ENCODE data around the gene DYNC1H1.

The DYNC1H1 gene

DNA sequence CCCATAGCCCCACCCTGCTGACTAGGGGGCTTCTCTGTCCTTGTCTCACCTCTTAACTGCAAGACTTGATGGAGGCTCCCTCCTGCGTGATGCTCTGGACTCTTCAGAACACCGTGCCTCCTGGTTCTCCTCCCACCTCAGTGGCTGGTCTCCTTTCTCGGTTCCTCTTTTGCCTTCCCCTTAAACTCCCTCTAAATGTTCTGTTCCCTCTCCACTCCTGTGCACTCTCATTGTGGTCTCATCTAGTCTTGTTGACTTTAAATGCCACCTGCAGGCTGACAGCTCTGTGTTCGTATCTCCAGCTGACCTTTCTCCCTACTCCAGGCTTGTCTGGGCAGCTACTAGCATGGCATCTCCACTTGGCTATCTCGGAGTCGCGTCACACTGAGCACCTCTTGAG lies 28.3 kb downstream of the DYNC1H1 start:
- DNase-seq (ENCODE audit: low spot score): no peak

DNA sequence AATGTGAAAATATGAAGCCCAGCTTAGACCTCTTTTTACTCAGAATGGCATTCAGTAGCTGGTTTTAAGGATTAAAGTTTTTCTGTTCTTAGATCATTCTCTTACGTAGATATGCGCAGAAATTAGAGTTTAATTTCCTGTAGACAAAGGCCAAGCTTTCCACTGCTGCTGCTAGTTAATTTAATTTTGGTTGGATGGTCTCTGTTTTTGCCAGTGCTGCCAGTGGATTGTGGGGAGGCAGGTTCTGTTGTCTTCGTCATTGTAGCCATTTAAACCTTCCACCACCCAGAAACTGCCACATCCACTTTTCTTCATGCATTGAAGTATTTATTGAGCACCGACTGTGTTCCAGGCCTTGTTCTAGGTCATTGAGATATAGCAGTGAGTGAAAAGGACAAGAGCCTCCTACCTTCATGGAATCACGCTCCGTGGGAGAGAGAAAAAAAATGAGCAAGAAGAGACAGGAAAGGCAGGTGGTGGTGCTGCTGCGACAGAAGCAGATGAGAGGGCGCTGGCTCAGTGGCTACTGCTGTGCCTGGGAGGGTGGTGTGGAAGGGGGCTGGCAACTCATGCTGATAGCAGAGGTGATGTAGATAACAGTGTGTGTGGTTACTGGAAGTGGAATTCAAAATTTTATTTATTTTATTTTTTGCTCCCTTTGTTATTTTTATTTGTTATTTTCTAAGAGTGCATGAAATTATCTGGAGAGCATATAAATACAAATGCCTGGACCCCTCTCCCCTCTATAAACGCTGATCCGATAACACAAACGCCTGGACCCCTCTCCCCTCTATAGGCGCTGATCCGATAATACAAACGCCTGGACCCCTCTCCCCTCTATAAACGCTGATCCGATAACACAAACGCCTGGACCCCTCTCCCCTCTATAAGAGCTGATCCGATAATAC lies 33.3 kb downstream of the DYNC1H1 start:
- DNase-seq (ENCODE audit: low spot score): no peak

DNA sequence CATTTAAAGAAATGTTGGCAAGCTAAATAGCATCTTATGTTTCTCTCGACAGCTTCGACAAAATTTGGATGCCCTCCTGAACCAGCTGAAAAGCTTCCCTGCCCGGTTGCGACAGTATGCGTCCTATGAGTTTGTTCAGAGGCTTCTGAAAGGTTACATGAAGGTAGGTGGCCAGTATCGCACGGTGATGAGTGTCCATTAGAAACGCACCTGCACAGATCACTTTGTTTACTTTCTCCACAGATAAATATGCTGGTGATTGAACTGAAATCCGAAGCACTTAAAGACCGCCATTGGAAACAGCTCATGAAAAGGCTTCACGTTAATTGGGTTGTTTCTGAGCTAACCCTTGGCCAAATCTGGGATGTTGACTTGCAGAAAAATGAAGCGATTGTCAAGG lies 36.5 kb downstream of the DYNC1H1 start:
- DNase-seq (ENCODE audit: low spot score): no peak

DNA sequence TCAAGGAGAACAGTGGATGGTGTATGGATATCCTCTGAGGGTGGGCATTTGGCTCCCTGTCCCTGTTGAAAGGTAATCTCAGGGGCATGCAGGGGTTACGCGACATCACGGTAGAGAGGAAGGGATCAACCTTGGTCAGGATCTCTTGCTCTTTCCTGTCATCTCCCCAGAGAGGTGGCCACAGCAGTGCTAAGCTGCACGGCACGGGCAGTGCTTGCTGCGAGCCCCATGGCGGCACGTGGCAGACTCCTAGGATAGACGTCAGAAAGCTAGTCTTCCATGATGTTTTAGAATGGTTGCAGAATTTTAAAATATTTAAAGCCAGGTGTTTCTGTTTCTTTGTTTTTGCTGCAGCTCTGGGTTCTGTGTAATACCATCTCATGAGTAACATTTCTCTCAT lies 41.0 kb downstream of the DYNC1H1 start:
- DNase-seq (ENCODE audit: low spot score): no peak

DNA sequence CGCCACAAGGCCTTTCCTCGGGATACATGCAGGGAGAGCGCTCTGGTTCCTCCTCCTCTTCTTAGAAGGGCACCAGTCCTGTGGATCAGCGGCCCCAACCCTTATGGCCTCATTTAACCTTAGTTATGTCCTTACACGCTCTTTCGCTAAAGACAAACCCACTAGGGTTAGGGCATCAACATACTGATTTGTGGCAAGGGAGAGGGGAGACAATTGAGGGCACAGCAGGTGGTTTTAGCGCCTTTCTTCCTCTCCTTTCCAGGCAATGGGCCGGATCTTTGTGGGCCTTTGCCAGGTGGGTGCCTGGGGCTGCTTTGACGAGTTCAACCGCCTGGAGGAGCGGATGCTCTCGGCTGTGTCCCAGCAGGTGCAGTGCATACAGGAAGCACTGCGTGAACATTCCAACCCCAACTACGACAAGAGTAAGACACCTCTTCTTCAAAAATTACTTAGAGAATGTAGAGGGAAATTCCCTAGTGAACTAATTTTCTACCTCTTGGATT lies 43.6 kb downstream of the DYNC1H1 start:
- no peak for DNase-seq (ENCODE audit: low spot score)

DNA sequence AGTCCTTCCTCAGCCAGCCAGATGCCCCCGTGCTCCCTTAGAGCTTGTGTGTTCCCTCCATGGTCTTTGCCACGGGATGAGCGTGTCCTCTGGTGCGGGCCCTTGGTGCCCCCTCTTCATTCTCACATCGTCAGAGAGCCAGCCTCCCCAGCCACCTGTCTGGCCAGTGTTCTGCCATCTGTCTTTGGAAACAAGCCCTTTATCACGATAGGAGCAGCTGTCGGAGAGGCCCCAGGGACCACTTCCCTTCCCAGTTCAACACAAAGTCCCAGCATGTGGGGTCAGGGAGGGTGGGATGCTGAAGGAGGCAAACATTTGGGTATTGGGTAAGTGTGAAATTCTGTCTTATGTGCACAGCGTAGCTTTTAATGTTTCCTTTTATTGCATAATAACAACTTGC lies 44.5 kb downstream of the DYNC1H1 start:
- DNase-seq (ENCODE audit: low spot score): no peak

DNA sequence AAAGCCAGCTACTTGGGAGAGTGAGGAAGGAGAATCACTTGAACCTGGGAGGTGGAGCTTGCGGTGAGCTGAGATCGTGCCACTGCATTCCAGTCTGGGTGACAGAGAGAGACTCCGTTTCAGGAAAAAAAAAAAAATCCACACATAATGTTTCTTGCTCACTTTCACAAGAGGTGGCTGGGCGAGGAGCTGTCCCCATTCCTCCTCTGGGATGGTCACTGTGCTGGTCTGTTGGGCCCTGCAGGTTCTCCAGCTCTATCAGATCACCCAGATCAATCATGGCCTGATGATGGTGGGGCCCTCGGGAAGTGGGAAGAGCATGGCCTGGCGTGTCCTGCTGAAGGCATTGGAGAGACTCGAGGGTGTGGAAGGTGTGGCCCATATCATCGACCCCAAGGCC lies 47.3 kb downstream of the DYNC1H1 start:
- DNase-seq (ENCODE audit: low spot score): no peak

DNA sequence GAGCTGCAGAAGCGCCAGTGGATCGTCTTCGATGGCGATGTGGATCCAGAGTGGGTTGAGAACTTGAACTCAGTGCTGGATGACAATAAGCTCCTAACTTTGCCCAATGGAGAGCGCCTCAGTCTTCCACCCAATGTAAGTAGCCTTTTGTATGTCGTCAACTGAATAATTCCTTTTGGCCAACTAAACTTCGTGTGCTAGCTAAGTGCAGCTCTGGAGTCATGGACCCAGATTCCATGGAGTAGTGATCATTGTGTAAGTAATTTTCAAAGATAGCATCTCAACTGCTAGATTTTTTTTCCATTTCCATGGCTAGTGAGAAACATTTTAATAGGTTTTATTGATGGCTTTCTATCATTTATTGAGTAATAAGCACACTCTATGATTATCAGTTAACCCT lies 48.0 kb downstream of the DYNC1H1 start:
- no peak for DNase-seq (ENCODE audit: low spot score)

DNA sequence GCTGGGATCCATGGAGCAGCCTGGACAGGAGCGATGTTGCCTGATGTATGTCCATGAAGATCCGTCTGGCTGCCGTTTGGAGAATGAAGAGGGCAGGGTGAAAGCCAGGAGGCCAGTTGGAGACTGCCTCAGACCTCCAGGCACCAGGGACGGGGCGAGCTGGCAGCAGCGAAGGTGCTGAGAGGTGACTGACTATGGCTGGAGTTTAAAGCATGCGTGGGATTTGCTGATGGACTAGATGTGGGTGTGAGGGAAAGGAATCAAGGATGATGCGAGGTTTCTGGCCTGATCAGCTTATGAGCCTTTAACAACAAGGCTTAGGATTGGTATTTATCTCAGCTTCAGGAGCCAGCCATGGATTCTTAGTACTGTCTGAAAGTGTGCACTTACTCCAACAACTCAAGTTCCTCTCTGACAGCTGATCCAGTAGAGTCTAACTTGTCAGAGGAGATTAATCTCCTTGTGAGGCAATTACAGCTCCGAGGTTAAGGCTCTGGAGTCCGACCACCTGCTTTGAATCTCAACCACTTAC lies 49.4 kb downstream of the DYNC1H1 start:
- no peak for DNase-seq (ENCODE audit: low spot score)

DNA sequence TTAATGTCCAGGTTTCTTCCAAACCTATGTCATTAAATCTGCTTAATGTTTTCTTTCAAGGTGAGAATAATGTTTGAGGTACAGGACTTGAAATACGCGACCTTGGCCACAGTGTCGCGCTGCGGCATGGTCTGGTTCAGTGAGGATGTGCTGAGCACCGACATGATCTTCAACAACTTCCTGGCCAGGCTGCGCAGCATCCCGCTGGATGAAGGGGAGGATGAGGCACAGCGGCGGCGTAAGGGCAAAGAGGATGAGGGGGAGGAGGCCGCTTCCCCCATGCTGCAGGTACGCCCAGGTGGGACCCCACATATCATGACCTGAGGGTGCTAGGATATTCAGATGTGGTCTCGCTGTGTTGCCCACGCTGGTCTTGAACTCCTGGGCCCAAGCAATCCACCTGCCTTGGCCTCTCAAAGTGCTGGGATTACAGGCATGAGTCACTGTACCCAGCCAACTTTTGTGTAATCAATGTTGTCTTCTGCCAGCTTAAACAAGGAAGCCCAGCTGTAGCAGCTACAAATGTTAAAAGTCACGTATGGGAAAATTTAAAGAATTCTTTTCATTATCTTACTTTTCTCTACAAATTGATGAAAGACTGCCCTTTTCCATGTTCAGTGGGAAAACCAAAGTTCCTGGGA lies 50.8 kb downstream of the DYNC1H1 start:
- DNase-seq (ENCODE audit: low spot score): no peak

DNA sequence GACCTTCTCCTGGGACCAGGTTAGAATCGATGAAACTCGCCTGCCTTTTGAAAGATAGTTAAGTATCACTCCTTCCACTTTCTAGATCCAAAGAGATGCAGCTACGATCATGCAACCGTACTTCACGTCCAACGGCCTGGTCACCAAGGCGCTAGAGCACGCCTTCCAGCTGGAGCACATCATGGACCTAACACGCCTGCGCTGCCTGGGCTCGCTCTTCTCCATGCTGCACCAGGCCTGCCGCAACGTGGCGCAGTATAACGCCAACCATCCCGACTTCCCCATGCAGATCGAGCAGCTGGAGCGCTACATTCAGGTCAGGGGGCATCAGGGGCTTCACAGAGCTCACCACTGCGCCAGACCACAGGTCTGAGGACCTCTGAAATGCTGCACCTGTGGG lies 51.4 kb downstream of the DYNC1H1 start:
- no peak for DNase-seq (ENCODE audit: low spot score)

DNA sequence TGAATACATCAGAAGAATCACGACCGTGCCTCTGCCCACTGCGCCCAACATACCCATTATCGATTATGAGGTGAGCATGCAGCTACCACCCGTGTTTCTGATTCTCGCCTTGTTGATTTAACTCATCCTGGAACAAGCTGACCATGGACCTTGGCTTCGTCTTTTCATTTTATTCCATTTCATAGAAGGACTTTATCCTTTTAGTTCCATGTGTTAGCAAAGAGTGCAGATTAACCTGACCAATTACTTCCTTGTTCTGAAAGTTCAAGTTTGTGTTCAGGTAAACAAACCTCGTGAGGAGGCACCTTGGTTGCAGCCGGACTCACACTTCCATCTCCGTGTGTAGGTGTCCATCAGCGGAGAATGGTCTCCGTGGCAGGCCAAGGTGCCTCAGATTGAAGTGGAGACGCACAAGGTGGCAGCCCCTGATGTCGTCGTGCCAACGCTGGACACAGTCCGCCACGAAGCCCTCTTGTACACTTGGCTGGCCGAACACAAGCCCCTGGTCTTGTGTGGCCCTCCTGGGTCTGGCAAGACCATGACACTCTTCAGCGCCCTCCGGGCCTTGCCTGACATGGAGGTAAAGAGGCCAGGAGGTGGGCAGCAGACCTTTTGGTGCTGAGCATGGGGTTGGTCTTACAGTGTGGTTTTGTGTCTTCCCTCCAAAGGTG lies 52.2 kb downstream of the DYNC1H1 start:
- no peak for DNase-seq (ENCODE audit: low spot score)

DNA sequence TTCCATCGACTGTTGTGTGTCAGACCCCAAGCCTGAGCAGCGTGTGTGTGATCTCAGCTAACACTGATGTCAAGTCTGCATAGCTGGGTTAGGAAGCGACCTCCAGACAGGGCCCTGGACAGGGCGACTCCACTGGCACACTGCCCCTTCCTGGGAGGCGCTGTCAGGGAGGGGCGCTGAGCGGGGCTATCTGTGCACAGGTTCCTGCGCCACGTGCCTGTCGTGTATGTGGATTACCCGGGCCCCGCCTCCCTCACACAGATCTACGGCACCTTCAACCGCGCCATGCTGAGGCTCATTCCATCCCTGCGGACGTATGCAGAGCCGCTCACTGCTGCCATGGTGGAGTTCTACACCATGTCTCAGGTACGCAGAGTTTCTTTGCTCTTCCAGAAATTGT lies 53.9 kb downstream of the DYNC1H1 start:
- no peak for DNase-seq (ENCODE audit: low spot score)

DNA sequence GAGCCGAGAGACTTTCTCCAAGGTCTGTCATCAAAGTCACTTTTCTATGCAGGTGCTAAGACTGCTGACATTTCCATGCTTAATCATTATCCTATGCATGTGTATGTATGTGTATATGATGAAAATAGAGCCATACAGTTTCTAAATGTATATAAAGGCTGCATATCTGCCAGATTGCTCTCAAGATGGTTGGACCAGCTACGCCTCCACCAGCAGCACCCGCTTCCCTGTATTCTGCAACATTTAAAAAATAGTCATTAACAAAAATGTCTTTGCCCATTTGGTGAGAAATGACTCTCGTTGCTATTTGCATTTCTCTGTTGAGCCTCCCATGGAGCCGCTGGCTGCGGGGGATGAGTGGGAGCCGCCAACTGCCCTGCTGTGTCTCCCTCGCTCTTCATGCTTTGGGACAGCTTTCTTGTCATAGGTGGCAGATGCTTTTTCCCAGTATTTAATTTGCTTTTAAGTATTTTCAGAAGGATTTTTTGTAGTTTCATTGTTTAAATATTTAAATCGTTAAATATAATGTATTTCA lies 54.7 kb downstream of the DYNC1H1 start:
- no peak for DNase-seq (ENCODE audit: low spot score)

DNA sequence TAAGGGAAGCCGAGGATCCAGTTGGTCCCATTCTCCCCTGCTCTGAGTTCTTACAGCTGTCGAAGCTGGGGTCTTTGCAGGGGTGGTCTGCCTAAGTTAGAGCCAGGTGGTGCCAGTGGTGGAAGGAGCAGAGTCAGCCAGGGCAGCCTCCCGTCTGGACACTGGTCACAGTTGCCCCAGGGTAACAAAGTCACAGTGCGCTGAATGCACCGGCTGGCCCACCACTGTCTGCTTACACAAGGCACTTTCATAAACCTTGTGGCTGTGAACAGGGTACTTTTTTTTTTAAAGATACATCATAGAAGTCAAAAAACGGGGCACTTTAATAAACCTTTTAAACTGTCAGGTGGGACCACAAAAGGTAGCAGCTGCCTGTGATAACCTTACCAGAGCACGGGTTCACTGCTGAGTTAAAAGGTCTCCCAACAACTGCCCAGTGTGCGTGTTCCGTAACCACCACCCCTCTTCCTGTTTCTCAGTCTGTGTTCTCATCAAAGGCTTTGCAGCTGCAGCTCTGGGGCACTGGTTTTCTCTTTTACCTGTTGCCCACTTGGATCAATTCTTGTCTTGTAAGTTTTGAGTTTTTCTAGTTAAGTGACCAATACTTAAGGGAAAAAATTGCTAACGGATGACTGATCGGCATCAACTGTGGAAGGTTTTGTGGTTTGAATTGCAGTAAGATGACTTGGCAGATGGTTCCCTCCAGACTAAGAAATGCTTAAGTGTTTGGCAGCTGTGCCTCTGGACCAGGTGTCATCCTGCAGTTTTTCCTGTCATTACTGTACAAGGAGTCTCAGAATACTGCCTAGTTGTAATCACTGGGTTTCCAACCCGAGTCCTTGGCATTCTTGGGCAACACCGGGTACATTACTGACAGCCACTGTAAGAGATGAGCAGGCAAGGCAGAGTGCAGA lies 55.9 kb downstream of the DYNC1H1 start:
- DNase-seq (ENCODE audit: low spot score): no peak

DNA sequence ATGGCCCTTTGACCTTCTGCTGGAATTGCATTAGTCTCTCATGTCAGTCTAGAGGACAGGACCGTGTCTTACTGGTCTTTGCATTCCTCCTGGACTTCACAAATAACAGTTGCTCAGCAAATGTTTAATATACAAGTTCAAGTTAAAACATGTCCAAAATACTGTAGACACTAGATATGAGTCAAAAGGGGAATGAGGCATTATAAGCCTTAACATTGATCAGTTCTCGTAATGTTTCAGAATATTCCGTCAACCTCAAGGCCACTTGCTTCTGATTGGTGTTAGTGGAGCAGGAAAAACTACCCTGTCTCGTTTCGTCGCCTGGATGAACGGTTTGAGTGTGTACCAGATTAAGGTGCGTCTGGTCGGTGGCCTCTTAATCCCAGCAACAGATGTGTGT lies 62.6 kb downstream of the DYNC1H1 start:
- no peak for DNase-seq (ENCODE audit: low spot score)

DNA sequence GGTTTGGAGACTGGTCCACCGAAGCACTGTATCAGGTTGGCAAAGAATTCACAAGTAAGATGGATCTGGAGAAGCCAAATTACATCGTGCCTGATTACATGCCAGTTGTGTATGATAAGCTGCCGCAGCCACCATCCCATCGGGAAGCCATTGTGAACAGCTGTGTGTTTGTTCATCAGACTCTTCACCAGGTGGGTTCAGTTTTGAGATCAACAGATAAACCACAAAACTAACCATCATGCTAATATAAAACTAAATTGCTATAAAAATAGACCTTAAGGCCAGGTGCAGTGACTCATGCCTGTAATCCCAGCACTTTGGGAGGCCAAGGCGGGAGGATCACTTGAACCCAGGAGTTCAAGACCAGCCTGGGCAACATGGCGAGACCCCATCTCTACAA lies 63.6 kb downstream of the DYNC1H1 start:
- DNase-seq (ENCODE audit: low spot score): peak; percentile 32

DNA sequence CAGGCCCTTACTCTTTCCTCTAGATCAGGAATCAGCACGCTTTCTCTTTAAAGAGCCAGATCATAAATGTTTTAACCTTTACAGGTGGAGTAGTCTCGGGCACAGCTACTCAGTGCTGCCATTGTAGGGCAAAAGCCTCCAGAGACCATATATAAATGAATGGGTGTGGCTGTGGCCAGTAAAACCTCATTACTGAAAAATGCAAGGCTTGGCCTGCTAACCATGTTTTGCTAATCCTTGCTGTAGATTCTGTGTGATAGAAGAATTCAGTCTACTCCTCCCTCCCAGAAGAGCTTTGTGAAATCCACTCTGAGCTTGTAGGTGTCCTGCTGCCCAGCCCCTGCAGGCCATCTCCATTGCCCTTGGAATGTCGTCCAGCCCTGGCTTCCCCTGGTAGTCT lies 64.4 kb downstream of the DYNC1H1 start:
- DNase-seq (ENCODE audit: low spot score): peak; percentile 90

DNA sequence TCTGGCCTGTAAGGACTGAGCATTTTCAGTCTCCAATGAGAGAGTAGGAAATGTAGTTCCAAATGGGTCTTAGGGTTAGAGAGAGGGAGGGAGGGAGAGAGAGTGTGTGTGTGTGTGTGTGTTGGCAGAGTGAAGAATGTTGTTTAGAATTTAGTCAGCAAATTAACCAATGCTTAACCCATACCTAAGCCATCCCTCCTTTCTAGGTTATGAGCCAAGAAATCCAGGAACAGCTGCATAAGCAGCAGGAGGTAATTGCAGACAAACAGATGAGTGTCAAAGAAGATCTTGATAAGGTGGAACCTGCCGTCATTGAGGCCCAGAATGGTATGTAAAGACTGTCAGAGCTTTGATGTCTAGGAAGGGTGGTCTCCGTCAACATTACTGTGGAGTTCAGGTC lies 65.6 kb downstream of the DYNC1H1 start:
- no peak for DNase-seq (ENCODE audit: low spot score)

DNA sequence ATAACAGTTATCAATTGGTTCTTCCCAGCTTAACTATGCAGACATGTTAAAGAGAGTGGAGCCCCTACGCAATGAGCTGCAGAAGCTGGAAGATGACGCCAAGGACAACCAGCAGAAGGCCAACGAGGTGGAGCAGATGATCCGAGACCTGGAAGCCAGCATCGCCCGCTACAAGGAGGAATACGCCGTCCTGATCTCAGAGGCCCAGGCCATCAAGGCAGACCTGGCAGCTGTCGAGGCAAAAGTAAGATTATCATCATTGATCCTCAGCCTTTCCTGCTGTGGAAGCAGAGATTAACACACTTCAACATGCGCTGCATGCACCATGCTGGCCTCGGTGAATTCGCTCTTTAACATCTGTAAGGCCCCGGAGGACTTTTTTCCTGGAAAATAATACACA lies 68.9 kb downstream of the DYNC1H1 start:
- no peak for DNase-seq (ENCODE audit: low spot score)

DNA sequence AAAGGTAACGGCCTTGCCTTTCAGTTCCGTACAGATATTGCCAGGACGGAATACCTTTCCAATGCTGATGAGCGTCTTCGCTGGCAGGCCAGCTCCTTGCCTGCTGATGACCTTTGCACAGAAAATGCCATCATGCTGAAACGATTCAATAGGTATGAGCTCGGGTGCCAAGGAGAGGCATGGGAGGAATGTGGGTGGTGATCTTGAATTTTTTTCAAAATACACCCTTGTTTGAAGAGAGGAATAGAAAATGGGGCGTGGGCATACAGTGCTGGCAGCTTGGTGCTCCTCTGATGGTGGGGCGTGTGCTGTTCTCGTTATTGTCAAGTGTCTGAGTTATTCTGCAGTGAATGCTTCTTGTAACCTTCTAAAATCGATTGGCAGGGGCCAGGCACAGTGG lies 69.9 kb downstream of the DYNC1H1 start:
- DNase-seq (ENCODE audit: low spot score): no peak

Data from LoVo (cell line).